ENCODE results near the gene HMGXB3. TPM values are rescaled to one million over a fixed set of nuclear protein-coding genes. Genes with fewer than 3 reads are reported as not detected.
A peak's percentile ranks its signal among the peaks of the same experiment; 100 is the strongest.

The HMGXB3 gene
- total RNA-seq, 4 donors from 2014 or later: 35.5 to 70.2 (median 41.1) TPM

DNA sequence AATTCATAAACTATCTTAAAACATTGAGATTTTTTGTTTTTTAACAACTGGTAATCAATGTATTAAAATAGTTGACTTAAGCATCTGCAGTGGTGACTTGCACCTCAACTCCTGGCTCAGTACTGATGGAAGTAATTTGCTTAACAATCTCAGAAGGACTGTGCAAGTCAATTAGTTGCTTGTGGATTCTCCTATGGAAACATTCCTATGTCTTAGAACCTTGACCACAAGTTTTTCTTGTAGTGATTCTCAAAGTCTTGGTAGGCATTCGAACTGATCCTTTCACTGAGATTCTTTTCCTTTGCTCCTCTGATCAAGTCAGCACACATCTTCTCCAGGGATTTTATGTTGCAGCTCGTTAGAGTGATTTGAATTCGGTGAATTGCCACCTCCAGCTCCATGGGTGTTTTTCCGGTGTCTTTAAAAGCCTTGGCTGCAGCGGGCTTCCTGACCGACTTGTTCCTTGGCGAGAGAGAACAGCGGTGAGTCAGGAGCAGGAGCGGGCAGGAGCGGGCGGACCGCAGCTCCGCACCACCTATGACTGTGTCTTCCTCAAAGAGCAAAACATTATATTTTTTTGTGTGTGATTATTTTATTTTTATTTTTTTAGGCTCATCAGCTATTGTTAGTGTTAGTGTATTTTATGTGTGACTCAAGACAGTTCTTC is 21.1 kb downstream of the HMGXB3 start:
- intact Hi-C loops (cut with DNase I): no loop called here
- Histone ChIP-seq H3K27ac (peak overlapping the region; percentile 89 to 95 (median 92)), H3K4me3 (replicated peaks in 1 of 3) (no peak overlapping the region), H3K27me3 (no peaks in the 10 kb centered on the region), H3K36me3 (peaks cover 22 to 25% of the 10 kb centered on the region in 2 donors), H3K9me3 (no peaks in the 10 kb centered on the region), H3K4me1 (peaks cover 25 to 34% of the 10 kb centered on the region in 2 donors)
- no peak for TF ChIP-seq POLR2A (IDR thresholded peaks at IDR 0.05)
- TF ChIP-seq, protein P1, sequence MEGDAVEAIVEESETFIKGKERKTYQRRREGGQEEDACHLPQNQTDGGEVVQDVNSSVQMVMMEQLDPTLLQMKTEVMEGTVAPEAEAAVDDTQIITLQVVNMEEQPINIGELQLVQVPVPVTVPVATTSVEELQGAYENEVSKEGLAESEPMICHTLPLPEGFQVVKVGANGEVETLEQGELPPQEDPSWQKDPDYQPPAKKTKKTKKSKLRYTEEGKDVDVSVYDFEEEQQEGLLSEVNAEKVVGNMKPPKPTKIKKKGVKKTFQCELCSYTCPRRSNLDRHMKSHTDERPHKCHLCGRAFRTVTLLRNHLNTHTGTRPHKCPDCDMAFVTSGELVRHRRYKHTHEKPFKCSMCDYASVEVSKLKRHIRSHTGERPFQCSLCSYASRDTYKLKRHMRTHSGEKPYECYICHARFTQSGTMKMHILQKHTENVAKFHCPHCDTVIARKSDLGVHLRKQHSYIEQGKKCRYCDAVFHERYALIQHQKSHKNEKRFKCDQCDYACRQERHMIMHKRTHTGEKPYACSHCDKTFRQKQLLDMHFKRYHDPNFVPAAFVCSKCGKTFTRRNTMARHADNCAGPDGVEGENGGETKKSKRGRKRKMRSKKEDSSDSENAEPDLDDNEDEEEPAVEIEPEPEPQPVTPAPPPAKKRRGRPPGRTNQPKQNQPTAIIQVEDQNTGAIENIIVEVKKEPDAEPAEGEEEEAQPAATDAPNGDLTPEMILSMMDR (IDR thresholded peaks at IDR 0.05): no peak
- peak; percentile 5 to 29 for DNase-seq
- 85 to 87% methylated on average over 13 of the region's 13 CpGs for whole genome bisulfite sequencing, 2 donors

DNA sequence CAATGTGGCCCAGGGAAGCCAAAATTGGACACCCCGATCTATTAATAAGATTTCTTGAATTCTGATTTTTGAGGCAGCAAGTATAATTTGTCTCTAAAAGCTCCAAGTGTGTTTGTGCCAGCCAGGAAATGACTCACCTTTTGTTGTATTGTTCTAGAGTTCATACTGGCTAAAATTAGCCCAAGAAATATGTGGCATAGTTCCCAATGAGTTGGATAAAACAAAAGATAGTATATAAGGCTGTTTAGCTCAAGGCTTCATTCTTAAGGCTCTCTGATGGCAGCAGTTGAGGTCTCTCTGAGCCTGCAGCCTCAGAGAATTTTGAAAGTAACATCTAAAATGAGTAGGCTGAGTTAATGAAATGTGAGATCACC is 21.6 kb downstream of the HMGXB3 start:
- H3K4me1 ChIP-seq: peaks cover 25 to 34% of the 10 kb centered on the region in 2 donors
- WGBS, 2 donors: 48 to 69% methylated on average over 1 of the region's 1 CpG
- H3K27ac ChIP-seq: peak overlapping the region; percentile 89 to 95 (median 92)
- peaks cover 25 to 30% of the 10 kb centered on the region in 2 donors for H3K36me3 ChIP-seq
- TF ChIP-seq, protein P1 (IDR thresholded peaks at IDR 0.05): no peak
- TF ChIP-seq POLR2A (IDR thresholded peaks at IDR 0.05): no peak
- no peaks in the 10 kb centered on the region for H3K27me3 ChIP-seq
- no peak overlapping the region for H3K4me3 ChIP-seq (replicated peaks in 1 of 3)
- intact Hi-C loops (cut with DNase I): no loop called here
- DNase-seq: peak; percentile 44 to 53
- H3K9me3 ChIP-seq: no peaks in the 10 kb centered on the region

DNA sequence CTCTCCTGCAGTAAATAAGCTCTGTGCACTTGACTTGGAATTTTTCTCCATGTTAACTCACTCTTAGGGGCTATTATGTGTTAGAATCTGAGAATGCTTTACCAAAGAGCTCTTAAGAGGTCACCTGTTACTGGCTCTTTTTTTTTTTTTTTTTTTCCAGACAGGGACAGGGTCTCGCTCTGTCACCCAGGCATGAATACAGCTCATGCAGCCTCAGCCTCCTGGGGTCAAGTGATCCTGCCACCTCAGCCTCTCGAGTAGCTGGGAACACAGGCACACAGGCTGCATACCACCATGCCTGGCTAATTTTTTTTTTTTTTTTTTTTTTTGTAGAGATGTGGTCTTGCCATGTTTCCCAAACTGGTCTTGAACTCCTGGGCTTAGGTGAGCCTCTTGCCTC is 22.1 kb downstream of the HMGXB3 start:
- Histone ChIP-seq H3K27me3 (no peaks in the 10 kb centered on the region), H3K4me1 (peaks cover 25 to 34% of the 10 kb centered on the region in 2 donors), H3K27ac (peak overlapping the region; percentile 89 to 95 (median 92)), H3K9me3 (no peaks in the 10 kb centered on the region), H3K4me3 (replicated peaks in 1 of 3) (no peak overlapping the region), H3K36me3 (peaks cover 27 to 34% of the 10 kb centered on the region in 2 donors)
- intact Hi-C loops (cut with DNase I): no loop called here
- no peak for TF ChIP-seq POLR2A (IDR thresholded peaks at IDR 0.05)
- TF ChIP-seq, protein P1 (IDR thresholded peaks at IDR 0.05): no peak
- DNase-seq: peak; percentile 94 to 95
- 15 to 32% methylated on average over 2 of the region's 2 CpGs for WGBS, 2 donors

DNA sequence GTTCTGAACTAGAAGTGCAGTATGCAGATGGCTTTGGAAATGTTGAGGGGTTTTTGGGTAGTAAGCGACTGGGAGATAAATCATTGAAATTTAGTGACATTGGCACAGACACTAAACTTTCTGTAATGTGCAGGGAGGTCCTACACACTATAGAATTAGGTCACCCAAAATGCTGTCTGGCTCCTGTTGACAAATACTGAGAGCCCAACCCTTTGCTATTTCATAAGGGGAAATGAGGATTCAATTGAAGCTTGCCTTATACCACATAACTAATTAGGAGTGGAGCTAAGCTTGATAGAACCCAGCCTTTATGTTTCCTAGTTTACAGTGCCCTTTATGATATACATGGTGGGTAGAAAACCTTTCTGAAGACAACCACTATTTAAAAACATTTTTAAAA is 22.6 kb downstream of the HMGXB3 start:
- H3K36me3 ChIP-seq: peaks cover 31 to 38% of the 10 kb centered on the region in 2 donors
- DNase-seq: no peak
- TF ChIP-seq, protein P1 (IDR thresholded peaks at IDR 0.05): no peak
- no peak for TF ChIP-seq POLR2A (IDR thresholded peaks at IDR 0.05)
- H3K27ac ChIP-seq: peak overlapping the region; percentile 73 to 89 (median 76)
- intact Hi-C loops (cut with DNase I): no loop called here
- 100% methylated on average over 1 of the region's 1 CpG for WGBS, 2 donors
- no peaks in the 10 kb centered on the region for H3K9me3 ChIP-seq
- peaks cover 25 to 34% of the 10 kb centered on the region in 2 donors for H3K4me1 ChIP-seq
- no peaks in the 10 kb centered on the region for H3K27me3 ChIP-seq
- no peak overlapping the region for H3K4me3 ChIP-seq (replicated peaks in 1 of 3)

DNA sequence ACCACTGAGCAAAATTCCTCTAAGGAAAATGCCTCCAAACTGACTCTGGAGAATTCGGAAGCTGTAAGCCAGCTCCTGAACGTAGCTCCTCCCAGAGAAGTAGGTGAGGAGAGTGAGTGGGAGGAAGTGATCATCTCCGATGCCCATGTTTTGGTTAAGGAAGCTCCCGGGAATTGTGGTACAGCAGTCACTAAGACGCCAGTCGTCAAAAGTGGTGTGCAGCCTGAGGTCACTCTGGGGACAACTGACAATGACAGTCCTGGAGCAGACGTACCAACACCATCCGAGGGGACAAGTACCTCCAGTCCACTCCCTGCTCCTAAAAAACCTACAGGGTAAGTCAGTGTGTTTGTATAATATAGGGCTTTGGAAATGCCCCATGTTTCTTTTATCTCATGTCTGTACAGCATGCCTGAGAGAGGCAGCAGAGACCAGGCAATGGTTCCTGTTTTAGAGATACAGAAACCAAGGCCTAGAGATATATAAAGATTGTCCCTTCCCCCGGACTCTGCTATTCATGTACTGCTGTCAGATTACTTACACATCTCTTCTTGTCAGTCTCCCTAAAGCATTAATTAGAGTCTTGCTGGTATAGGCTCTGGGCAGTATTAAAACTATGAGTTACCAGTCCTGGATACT is 23.9 kb downstream of the HMGXB3 start:
- H3K27ac ChIP-seq: peak overlapping the region in 2 of 3 donors; percentile 37 to 73
- no peaks in the 10 kb centered on the region for H3K27me3 ChIP-seq
- H3K4me3 ChIP-seq (replicated peaks in 1 of 3): no peak overlapping the region
- intact Hi-C loops (cut with DNase I): no loop called here
- H3K36me3 ChIP-seq: peaks cover 29% of the 10 kb centered on the region in 2 donors
- H3K9me3 ChIP-seq: no peaks in the 10 kb centered on the region
- peaks cover 25 to 34% of the 10 kb centered on the region in 2 donors for H3K4me1 ChIP-seq
- 70 to 79% methylated on average over 8 to 9 of the region's 9 CpGs for WGBS, 2 donors
- DNase-seq: no peak
- TF ChIP-seq POLR2A (IDR thresholded peaks at IDR 0.05): no peak
- TF ChIP-seq, protein P1 (IDR thresholded peaks at IDR 0.05): no peak

Measured in thyroid gland (tissue), 4 donors.